Lower leg skin (tissue), 3 donors: ENCODE data around the gene KRT72.

Experiments used
- POLR2A ChIP-seq, 2 donors: fragments of 450-650 bp; IDR thresholded peaks; one replicate each; pipeline ENCODE4 v1.6.1; 2016 to 2017; ENCODE audit warnings: antibody characterized with exemption in 2 of 2, mild to moderate bottlenecking in 1 of 2, moderate library complexity in 1 of 2
- TF ChIP-seq, protein P1 (sequence below), 3 donors: fragments of 450-650 bp; IDR thresholded peaks; one replicate each; pipeline ENCODE4 v1.5.1; 2016; ENCODE audit warnings: antibody characterized with exemption in 3 of 3, mild to moderate bottlenecking in 3 of 3, moderate library complexity in 2 of 3

DNA sequence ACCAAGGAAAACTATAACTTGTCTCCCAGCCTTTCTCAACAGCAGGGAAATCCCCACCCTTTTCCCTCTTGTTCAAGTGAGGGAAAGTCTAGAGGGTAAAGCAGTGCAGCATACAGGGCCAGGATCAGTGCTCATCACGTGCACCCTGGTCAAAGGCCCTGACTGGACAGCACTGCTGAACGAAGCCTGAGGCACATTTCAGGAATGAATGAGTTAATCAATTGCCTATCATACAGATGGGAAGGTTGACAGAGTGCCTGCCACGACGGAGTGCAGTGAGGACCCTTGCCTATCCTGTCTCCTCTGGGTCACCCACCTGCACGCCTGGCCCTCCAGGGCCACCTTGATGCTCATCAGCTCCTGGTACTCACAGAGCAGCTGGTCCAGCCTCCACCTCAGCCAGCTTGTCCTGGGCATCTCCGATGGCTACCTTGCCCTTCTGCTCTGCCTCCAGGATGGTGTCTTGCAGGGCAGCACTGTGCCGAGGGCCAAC, 28.8 kb upstream of the KRT72 start:
- no peak for TF ChIP-seq POLR2A (IDR thresholded peaks at IDR 0.05)
- TF ChIP-seq, protein P1, sequence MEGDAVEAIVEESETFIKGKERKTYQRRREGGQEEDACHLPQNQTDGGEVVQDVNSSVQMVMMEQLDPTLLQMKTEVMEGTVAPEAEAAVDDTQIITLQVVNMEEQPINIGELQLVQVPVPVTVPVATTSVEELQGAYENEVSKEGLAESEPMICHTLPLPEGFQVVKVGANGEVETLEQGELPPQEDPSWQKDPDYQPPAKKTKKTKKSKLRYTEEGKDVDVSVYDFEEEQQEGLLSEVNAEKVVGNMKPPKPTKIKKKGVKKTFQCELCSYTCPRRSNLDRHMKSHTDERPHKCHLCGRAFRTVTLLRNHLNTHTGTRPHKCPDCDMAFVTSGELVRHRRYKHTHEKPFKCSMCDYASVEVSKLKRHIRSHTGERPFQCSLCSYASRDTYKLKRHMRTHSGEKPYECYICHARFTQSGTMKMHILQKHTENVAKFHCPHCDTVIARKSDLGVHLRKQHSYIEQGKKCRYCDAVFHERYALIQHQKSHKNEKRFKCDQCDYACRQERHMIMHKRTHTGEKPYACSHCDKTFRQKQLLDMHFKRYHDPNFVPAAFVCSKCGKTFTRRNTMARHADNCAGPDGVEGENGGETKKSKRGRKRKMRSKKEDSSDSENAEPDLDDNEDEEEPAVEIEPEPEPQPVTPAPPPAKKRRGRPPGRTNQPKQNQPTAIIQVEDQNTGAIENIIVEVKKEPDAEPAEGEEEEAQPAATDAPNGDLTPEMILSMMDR (IDR thresholded peaks at IDR 0.05), result no peak
